Measurements from ENCODE around the gene IGSF23.

GRCh38 chr19:44574186-44574950 is 39.0 kb upstream of the IGSF23 start:
- TF ChIP-seq CTCF (IDR thresholded peaks at IDR 0.05), result no peak
- TF ChIP-seq POLR2AphosphoS5 (IDR thresholded peaks at IDR 0.05), result no peak

Data from transverse colon (tissue), 4 donors.